ENCODE measurements around the gene KRTAP29-1. TPM values are rescaled to one million over a fixed set of nuclear protein-coding genes. Genes with fewer than 3 reads are reported as not detected.

The KRTAP29-1 gene
- total RNA-seq, 1 experiment from 2014 or later = not detected

- in situ Hi-C loops (cut with HindIII; ENCODE audit: low pct_unique_long_range_greater_than_20kb, low sequenced_read_pairs) (no loop called here), intact Hi-C loops (cut with micrococcal nuclease; ENCODE audit: unreplicated experiment) (loop anchor here (10.0 kb wide), 1 partner anchor 337 kb away; no protein-coding TSS in a partner anchor)
- DNase-seq (ENCODE audit: low read depth, low spot score) = no peak
- no peaks in the 10 kb centered on the region for H3K9me3 ChIP-seq (ENCODE audit: control insufficient read depth, insufficient read depth, low read depth, low read length)
- TF ChIP-seq TCF7L2 (IDR thresholded peaks at IDR 0.05; ENCODE audit: low read depth, low read length) (no peak), POLR2AphosphoS5 (IDR thresholded peaks at IDR 0.05; ENCODE audit: low read depth, low read length) (no peak), CTCF (IDR thresholded peaks at IDR 0.05) (no peak), SIN3A (IDR thresholded peaks at IDR 0.05; ENCODE audit: borderline replicate concordance, insufficient read depth, low read depth, low read length) (no peak), REST (IDR thresholded peaks at IDR 0.05; ENCODE audit: insufficient read depth in 1 of 2, low read depth in 2 of 2, low read length in 1 of 2) (no peak)
- H3K36me3 ChIP-seq (ENCODE audit: control insufficient read depth, insufficient read depth, low read length) = no peaks in the 10 kb centered on the region
- H3K27me3 ChIP-seq (ENCODE audit: control insufficient read depth, insufficient read depth, low read length) = no peaks in the 10 kb centered on the region
- ChIA-PET CTCF (interaction anchor here (0.5 to 1.6 kb wide), 2 partner anchors 221 to 512 kb away, joined by 5 to 6 read pairs; no protein-coding TSS in a partner anchor), POLR2A (no interaction called here)
- no peak overlapping the region for H3K4me3 ChIP-seq (ENCODE audit: low read depth in 2 of 2, low read length in 2 of 2)
- no TSS peak for BruUV-seq (replicated peaks)
- H3K4me1 ChIP-seq (ENCODE audit: control insufficient read depth, insufficient read depth, low read length) = no peaks in the 10 kb centered on the region
- H3K27ac ChIP-seq (ENCODE audit: low read length) = no peak overlapping the region
- ATAC-seq = no peak
Measured at GRCh38 chr17:41328207-41328606, 25.6 kb upstream of the KRTAP29-1 start.

GRCh38 chr17:41327411-41328120 lies 24.9 kb upstream of the KRTAP29-1 start:
- ChIA-PET POLR2A (no interaction called here), CTCF (no interaction called here)
- ATAC-seq (no peak), DNase-seq (ENCODE audit: low read depth, low spot score) (no peak)
- TF ChIP-seq TCF7L2 (IDR thresholded peaks at IDR 0.05; ENCODE audit: low read depth, low read length) (no peak), REST (IDR thresholded peaks at IDR 0.05; ENCODE audit: insufficient read depth in 1 of 2, low read depth in 2 of 2, low read length in 1 of 2) (no peak), CTCF (IDR thresholded peaks at IDR 0.05) (no peak), POLR2AphosphoS5 (IDR thresholded peaks at IDR 0.05; ENCODE audit: low read depth, low read length) (no peak), SIN3A (IDR thresholded peaks at IDR 0.05; ENCODE audit: borderline replicate concordance, insufficient read depth, low read depth, low read length) (no peak)
- no peak overlapping the region for H3K4me3 ChIP-seq (ENCODE audit: low read depth in 2 of 2, low read length in 2 of 2)
- no peaks in the 10 kb centered on the region for H3K9me3 ChIP-seq (ENCODE audit: control insufficient read depth, insufficient read depth, low read depth, low read length)
- BruUV-seq (replicated peaks) = no TSS peak
- H3K27ac ChIP-seq (ENCODE audit: low read length) = no peak overlapping the region
- intact Hi-C loops (cut with micrococcal nuclease; ENCODE audit: unreplicated experiment) = loop anchor here (10.0 kb wide), 1 partner anchor 337 kb away; no protein-coding TSS in a partner anchor
- in situ Hi-C loops (cut with HindIII; ENCODE audit: low pct_unique_long_range_greater_than_20kb, low sequenced_read_pairs) = no loop called here
- H3K4me1 ChIP-seq (ENCODE audit: control insufficient read depth, insufficient read depth, low read length) = no peaks in the 10 kb centered on the region
- no peaks in the 10 kb centered on the region for H3K36me3 ChIP-seq (ENCODE audit: control insufficient read depth, insufficient read depth, low read length)
- no peaks in the 10 kb centered on the region for H3K27me3 ChIP-seq (ENCODE audit: control insufficient read depth, insufficient read depth, low read length)

All from Panc1 (cell line).